AG10803 (cell line): Measurements from ENCODE around the gene ISLR2.

Experiments
- DNase-seq: peaks from one replicate; pipeline ENCODE4 v3.0.0; 2010; ENCODE audit warnings: low read depth
- H3K4me3 ChIP-seq: 2 replicates; pipeline ENCODE4 v1.5.1; 2011; ENCODE audit warnings: mild to moderate bottlenecking, low read length, control low read depth
- CTCF ChIP-seq: conservative IDR thresholded peaks from 2 replicates; pipeline ENCODE4 v1.5.1; 2011; ENCODE audit warnings: mild to moderate bottlenecking, low read length, control low read depth, inconsistent platforms

Gene ISLR2

DNA sequence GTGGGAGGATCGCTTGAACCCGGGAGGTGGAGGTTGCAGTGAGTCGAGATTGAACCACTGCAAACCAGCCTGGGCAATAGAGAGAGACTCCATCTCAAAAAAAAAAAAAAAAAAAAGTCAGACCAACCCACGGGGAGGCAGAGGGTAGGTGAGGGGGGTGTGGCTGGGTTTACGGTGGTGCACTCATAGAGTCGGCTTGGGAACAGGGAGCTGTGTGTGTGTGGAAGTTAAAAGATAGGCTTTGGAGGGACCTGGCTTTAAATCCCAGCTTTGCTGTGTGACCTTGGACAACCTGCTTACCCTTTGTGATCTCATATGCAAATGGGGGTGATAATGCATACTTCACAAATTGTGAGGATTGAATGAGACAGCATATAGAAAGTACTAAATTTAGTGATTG lies 10.0 kb upstream of the ISLR2 start:
- H3K4me3 ChIP-seq: no peak overlapping the region
- TF ChIP-seq CTCF: no peak
- no peak for DNase-seq

GRCh38 chr15:74121039-74121438 lies 9.3 kb upstream of the ISLR2 start:
- H3K4me3 ChIP-seq: no peak overlapping the region
- TF ChIP-seq CTCF: no peak
- DNase-seq: no peak

- H3K4me3 ChIP-seq: no peak overlapping the region
- no peak for DNase-seq
Measured at GRCh38 chr15:74121858-74122257, 8.5 kb upstream of the ISLR2 start.

DNA sequence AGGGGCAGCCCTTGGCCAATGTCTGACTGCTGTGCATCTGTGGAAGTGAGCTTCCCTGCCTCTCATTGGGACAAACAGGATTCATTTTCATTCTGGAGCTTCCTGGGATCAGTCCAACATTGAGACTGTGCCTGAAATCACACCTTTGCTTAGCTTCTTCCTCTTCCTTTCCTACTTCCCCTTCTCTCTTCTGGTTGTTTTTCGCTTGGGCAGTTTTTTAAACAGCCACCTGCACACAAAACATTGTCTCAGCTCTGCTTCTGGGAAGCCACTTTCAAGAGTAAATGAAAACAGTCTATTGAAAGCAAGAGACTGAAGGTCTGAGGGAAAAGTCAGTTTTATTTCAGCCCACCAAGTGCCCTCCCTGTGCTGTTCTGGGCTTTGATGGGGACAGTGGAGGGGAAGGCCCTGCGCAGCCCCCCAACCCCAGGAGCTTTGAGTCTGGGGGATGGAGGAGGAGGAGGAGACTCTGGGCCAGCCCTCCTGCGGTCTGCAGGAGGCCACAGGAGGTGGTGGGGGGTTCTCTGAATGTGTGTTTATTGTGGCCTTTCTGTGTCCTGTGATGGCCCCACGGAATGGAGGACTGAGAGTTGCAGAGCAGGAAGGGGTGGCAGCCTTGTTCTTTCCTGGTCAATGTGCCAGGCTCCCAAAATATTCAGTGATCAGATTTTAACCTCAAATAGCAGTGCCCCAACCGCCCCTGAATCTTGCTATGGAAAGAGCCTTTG lies 7.8 kb upstream of the ISLR2 start:
- DNase-seq: no peak
- no peak overlapping the region for H3K4me3 ChIP-seq
- no peak for TF ChIP-seq CTCF

More at GRCh38 chr15:74121858-74122257, 8.5 kb upstream of the ISLR2 start:
- TF ChIP-seq CTCF: no peak

DNA sequence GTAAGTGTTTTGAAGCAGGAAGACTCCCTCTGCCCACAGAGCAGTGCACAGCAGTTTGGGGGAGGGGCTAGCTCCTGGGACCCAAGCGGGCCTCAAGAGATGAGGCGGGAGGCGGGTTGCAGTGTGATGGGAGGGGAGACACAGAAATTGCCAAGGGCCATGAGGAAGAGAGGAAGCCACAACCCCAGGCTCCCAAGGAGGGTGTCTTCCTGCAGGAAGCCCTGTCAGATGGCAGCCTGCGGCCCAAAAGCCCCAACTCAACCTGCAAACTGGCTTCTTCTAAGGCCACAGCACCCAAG lies 7.3 kb upstream of the ISLR2 start:
- TF ChIP-seq CTCF: no peak
- DNase-seq: no peak
- H3K4me3 ChIP-seq: no peak overlapping the region

GRCh38 chr15:74123658-74124057 lies 6.7 kb upstream of the ISLR2 start:
- DNase-seq: no peak
- TF ChIP-seq CTCF: no peak
- H3K4me3 ChIP-seq: no peak overlapping the region

DNA sequence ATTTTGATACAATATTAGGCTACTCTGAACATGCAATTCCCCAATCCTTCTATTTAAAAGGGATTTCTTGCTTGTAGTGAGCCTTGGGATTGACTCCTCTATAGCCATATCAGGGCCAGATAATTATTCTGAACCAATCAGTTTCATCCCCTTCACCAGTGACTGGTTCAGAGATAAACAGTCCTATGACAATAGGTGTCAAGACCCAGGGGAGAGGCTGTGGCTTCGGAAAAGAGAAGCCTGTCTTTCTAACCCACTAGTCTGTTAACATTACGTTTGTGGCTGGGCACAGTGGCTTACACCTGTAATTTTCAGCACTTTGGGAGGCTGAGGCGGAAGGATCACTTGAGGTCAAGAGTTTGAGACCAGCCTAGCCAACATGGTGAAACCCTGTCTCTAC lies 6.2 kb upstream of the ISLR2 start:
- H3K4me3 ChIP-seq: no peak overlapping the region
- no peak for DNase-seq
- TF ChIP-seq CTCF: no peak
